ENCODE measurements around the gene COL15A1.
"Not testable (repeated sequence)": the region's sequence is repeated elsewhere in the genome, so short reads cannot be mapped to it uniquely, and the experiment has no call there.

COL15A1 gene

GRCh38 chr9:98943682-98944056, at the start of gene COL15A1:
Gene COL15A1, plus strand, starts transcription at chr9:98943907. Its CDS starts 155 bp downstream, at chr9:98944062.
- DNase-seq = no peak

DNA sequence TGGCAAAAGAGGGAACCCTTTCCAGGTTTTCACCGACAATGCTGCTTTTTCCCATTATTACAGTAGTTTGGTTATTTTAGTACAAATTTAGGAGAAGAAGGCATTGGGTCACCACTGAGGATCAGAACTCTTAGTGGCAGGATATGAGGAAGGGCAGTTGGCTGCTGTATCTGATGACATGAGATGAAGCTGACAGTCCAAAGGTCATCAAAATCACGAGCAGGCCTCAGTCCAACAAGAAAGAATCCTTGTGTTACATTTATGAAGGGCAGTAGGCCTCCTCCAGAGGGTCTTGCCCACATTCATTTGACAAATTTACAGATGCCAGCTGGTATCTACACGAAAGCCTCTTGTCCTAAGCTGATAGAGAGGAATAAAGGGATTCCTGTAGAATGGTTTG, 49.5 kb upstream of the COL15A1 start:
- DNase-seq = no peak

GRCh38 chr9:98894761-98895160, 48.9 kb upstream of the COL15A1 start:
- DNase-seq = no peak

DNA sequence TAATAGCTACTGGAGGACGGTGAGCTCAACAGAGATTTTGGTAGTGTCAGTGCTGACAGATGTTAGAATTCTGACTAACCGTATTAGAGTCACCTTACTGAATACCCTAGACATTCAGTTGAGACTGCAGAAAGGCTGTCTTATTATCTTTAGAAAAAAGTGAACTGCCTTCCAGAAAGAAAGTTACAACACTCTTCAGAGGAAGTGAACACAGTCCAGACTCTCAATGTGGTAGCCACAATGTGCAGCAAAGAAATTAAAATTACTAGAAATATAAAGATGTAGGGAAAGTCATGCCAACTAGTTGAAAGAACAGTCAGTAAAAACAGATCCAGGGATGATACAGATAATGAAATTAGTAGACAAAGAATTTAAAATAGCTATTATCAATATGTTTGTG, 47.1 kb upstream of the COL15A1 start:
- DNase-seq = no peak

GRCh38 chr9:98897745-98898144, 46.0 kb upstream of the COL15A1 start:
- no peak for DNase-seq

GRCh38 chr9:98899408-98900056, 44.2 kb upstream of the COL15A1 start:
- DNase-seq = no peak

DNA sequence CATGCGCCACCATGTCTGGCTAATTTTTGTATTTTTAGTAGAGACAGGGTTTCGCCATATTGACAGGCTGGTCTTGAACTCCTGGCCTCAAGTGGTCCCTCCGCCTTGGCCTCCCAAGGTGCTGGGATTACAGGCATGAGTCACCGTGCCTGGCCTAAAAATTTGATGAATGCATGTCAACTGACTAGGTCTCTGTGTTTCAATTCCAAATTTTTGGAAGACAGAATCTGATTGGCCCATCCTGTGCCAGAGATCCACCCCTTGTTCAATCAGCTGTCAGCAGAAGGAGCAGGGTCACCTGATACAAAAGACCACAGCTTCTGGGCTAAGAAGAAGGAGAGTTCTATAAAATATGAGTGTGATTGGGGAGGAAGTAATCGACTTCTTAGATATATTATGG, 43.5 kb upstream of the COL15A1 start:
- DNase-seq = no peak

DNA sequence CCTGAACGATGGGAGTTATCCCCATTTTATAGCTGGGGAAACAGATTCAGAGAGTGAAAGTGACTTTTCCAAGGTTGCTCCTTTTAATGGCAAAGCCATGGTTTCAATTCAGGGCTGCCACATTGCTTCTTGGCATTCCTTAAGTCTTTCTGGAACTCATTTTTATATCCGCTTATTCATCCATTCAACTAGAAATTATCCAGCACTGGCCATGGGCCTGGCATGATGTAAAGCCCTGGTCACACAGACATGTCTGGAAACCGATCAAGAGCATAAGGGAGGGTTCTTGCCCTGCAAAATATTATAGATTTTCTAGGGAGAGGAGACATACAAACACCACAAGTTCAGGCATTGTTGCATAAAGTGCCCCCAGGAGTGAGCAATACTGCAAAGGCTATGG, 43.0 kb upstream of the COL15A1 start:
- no peak for DNase-seq

DNA sequence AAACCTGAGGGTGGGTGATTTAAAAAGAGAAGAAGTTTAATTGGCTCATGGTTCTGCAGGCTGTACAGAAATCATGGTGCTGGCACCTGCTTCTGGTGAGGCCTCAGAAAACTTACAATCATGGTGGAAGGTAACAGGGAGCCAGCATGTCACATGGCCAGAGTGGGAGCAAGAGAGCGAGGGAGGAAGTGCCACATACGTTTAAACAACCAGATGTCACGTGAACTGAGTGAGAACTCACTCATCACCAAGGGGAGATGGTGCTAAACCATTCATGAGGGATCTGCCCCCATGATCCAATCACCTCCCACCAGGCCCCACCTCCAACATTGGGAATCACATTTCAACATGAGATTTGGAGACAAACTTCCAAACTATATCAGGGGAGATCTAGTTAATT, 41.9 kb upstream of the COL15A1 start:
- not testable (repeated sequence) for DNase-seq

DNA sequence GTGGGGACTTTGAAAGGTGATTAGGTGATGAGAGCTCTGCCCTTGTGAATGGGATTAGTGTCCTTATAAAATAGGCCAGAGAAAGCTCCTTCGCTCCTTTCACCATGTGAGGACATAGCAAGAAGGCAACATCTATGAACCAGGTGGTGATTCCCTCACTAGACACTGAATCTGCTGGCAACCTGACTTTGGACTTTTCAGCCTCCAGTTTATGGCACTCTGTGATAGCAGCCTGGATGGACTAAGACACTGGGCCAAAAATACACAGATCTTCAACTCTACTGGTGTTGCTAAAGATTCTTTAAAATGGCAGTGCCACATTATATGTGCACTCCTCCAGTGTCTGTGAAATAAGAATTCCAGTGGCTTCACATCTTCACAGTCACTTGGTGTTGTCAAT, 41.2 kb upstream of the COL15A1 start:
- no peak for DNase-seq

DNA sequence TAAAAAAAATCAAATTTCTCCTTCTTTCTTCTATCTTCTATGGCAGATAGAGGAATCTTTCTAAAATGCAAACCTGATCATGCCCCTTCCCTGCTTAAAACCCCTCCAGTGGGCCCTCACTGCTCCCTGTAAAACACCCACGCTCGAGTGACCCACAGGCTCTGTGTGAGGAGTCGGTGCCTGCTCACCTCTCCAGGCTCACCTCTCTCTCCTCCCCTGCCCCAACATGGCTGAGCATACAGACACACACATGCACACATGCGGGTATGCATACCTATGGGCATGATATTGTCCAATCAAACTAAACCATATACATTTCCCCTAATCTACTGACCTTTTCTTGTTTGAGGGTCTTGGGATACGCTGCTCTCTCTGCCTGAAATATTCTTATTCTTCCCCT, 40.8 kb upstream of the COL15A1 start:
- no peak for DNase-seq

GRCh38 chr9:98903961-98904411, 39.7 kb upstream of the COL15A1 start:
- DNase-seq = no peak

- DNase-seq = no peak
Observed at GRCh38 chr9:98905015-98905414, 38.7 kb upstream of the COL15A1 start.

DNA sequence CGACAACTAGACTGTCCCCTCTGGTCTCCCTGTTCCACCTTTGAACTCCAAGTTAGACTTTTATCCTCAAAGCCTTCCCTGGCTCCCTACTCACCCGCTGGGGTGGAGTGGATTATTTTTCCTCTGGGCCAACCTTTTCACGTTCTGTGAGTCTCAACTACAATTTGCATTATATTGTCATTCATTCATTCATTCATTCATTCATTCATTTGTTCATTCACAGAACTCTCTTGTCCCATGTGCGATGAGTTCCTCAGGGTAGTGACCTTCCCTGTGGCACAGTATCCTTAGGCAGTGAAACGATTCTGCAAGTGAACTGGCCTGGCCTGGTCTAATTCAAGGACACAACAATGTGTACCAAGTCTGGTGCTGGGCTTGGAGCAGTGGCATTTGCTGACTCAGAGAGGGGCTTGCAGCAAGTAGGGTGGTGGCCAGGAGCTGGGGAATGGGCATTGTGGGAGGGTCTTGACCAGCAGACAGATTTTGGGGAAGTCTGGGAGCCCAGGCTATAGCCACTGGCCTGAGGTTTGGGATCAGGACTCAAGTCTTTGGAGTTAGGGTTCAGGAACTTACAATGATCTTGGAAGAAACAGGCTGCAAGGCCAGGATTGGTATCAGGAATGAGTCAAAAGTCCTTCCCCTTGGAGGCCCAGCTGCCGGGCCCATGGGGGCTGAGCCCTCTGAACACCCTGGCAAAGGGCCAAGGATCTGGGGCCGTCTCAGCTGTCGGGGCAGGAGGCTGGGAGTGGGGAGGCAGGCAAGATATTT, 37.2 kb upstream of the COL15A1 start:
- DNase-seq = no peak

- DNase-seq = no peak
Observed at GRCh38 chr9:98907055-98907454, 36.7 kb upstream of the COL15A1 start.

DNA sequence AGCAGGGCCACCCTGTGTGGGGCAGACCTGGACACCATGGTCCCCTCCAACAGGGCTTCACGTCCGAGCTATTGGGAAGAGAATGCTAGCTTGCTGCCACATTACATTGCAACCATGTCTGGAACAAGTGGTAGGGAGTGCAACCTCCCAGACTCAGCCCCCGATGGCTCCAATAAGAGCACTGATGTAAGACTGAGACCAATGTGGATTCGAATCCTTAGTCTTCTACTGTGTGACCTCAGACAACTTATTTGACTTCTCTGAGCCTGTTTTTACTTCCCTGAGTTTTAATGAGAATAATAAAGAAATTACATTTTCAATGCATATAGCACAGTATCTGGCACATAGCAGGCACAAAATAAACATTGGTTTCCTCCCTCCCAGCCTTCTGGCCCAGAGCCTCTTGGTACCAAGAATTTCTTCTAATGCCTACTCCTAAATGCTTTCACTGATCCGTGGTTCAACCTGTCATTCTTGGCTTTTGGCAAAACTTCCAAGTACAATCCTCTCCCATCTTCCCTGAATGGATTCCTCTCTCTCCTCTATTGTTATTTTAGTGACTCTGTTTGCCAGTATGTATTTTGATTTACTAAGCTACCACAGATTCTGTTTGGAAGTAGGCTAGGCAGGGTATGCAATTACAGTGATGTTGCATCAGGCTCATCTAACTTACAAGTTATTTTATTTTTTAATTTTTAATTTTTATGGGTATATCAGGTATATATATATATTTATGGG, 34.6 kb upstream of the COL15A1 start:
- DNase-seq = no peak

DNA sequence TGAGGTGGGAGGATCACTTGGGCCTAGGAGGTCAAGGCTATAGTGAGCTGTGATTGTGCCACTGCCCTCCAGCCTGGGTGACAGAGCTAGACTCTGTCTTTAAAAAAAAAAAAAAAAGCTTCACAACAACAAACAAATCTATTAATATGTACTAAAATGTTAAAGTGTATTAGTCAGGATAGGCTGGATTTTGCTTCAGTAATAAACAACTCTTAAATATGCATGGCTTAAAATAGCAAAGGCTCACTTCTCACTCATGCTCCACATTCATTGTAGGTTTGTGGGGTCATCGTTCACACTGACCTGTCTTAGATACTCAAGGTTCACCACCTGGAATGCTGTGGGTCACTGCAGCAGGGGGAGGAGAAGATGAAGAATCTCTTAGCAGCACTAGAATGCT, 33.8 kb upstream of the COL15A1 start:
- DNase-seq = no peak

- no peak for DNase-seq
Observed at GRCh38 chr9:98911042-98911441, 32.7 kb upstream of the COL15A1 start.

- not testable (repeated sequence) for DNase-seq
Observed at GRCh38 chr9:98911738-98912137, 32.0 kb upstream of the COL15A1 start.

DNA sequence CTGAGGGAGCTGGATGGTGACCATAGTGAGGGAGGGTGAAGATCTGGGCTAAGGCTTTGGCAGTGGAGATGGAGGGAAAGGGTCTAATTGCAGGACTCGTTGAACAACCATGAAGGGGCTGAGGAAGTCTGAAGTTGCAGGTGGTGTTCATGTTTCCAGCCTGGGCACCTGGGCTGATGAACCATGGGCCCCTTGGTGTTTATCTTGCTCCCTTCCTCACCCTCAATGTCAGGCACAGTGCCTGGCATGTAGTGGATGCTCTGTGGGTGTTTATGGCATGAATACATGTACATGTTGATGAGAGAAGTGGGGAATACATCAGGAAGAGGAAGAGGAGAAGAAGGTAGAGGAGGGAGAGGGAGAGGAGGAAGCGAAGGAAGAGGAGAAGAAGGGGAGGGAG, 31.3 kb upstream of the COL15A1 start:
- no peak for DNase-seq

- DNase-seq = no peak
Observed at GRCh38 chr9:98913044-98913443, 30.7 kb upstream of the COL15A1 start.

DNA sequence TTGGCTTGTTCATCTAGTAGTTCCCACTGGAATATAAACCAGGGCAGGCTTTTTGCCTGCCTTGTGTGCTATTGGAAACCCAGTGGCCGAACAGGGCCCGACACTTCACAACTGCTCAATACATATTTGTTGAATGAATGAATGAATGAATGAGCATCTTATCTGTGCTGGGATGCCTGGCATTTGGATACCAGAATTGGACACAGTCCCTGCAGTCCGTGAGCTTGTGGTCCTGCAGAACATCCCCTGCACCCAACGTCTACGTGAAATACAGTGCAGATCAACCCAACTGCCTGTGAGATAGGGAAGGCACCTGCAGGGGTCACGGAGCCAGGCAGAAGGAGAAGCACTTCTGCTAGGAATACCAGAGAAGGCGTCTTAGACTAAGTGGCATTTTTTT, 30.0 kb upstream of the COL15A1 start:
- DNase-seq = no peak

DNA sequence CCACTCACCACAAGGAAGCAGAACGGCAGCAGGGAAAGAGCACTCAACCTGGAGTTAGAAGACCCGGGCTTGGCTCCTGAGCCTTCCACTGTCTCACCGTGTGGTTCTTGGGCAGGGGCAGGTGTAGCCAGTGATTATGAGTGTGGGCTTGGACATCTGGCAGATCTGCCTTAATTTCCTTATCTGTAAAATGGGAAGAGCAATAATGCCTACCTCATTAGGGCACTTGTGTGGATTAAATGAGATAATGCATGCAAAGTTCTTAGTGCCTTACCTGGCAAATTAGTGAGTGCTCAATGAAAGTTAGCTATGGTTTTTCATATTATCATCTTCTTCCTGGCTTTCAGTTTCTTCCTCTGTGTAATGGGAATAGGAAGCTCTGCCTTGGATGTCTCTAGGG, 28.1 kb upstream of the COL15A1 start:
- no peak for DNase-seq

DNA sequence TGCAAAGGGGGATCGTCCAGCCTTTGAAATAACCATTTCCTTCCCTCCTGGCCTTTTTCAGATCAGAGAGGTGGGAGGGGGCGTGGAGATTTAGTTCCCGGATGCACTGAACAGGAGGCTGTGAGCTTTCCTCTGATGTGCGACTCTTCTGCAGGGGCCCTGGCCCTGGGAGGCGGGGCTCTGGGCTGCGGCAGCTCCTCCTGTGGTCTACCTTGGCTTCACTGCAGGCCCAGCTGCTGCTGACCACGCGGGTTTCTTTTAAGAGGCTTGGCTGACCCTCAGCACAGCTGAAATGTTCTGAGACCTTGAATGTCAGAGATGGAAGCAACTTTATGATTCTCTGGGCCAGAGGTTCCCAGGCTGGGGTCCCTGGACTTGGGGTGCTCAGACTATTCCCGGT, 27.0 kb upstream of the COL15A1 start:
- DNase-seq = no peak
